Astrocyte of the spinal cord (primary cell): Measurements from ENCODE around the gene NTF3.

ENCODE experiments used
- DNase-seq: peaks from one replicate; pipeline ENCODE4 v3.0.0; 2011; ENCODE audit warnings: low read depth, low spot score
- H3K4me3 ChIP-seq: 2 replicates; pipeline ENCODE4 v1.5.1; 2011; ENCODE audit warnings: low read depth, mild to moderate bottlenecking, low read length, moderate library complexity
- CTCF ChIP-seq: IDR thresholded peaks from 2 replicates; pipeline ENCODE4 v1.5.1; 2012; ENCODE audit warnings: low read depth, mild to moderate bottlenecking, low read length, inconsistent platforms
- in situ Hi-C: cut with HindIII; loops from 2 replicates; pipeline ENCODE4 v1.10.0; 2017; ENCODE audit warnings: low sequenced_read_pairs

Gene NTF3

GRCh38 chr12:5489760-5490406 is 58.0 kb downstream of the NTF3 start:
- no peak for DNase-seq
- H3K4me3 ChIP-seq = no peak overlapping the region
- in situ Hi-C loops = no loop called here
- no peak for TF ChIP-seq CTCF

- in situ Hi-C loops = no loop called here
- TF ChIP-seq CTCF = no peak
- no peak overlapping the region for H3K4me3 ChIP-seq
- no peak for DNase-seq
Observed at GRCh38 chr12:5492562-5492961, 60.7 kb downstream of the NTF3 start.

GRCh38 chr12:5493018-5493417 is 61.1 kb downstream of the NTF3 start:
- no peak overlapping the region for H3K4me3 ChIP-seq
- no peak for DNase-seq
- in situ Hi-C loops = no loop called here
- no peak for TF ChIP-seq CTCF

GRCh38 chr12:5494343-5494742 is 62.4 kb downstream of the NTF3 start:
- no peak for DNase-seq
- no peak overlapping the region for H3K4me3 ChIP-seq
- in situ Hi-C loops = no loop called here
- no peak for TF ChIP-seq CTCF

GRCh38 chr12:5497329-5498053 is 65.6 kb downstream of the NTF3 start:
- no peak overlapping the region for H3K4me3 ChIP-seq
- in situ Hi-C loops = no loop called here
- TF ChIP-seq CTCF = no peak

GRCh38 chr12:5498076-5498475 is 66.2 kb downstream of the NTF3 start:
- in situ Hi-C loops = no loop called here
- H3K4me3 ChIP-seq = no peak overlapping the region
- no peak for DNase-seq
- no peak for TF ChIP-seq CTCF

More at GRCh38 chr12:5497329-5498053, 65.6 kb downstream of the NTF3 start:
- no peak for DNase-seq
